Endothelial cell (in vitro differentiated cells): Measurements from ENCODE around the gene SLC23A2. TPM values are rescaled to one million over a fixed set of nuclear protein-coding genes. Genes with fewer than 3 reads are reported as not detected.
A peak's percentile ranks its signal among the peaks of the same experiment; 100 is the strongest.
"Not testable (repeated sequence)": the region's sequence is repeated elsewhere in the genome, so short reads cannot be mapped to it uniquely, and the experiment has no call there.

Experiments
- DNase-seq: peaks from one replicate; pipeline ENCODE4 v3.0.0; 2021; ENCODE audit warnings: low spot score
- H3K27ac Mint-ChIP-seq: one replicate; pipeline ENCODE4 v1.8.0; 2021; ENCODE audit warnings: mixed read lengths, inconsistent platforms; ENCODE audit not compliant: unreplicated experiment
- H3K27me3 Mint-ChIP-seq: one replicate; pipeline ENCODE4 v1.8.0; 2021; ENCODE audit warnings: mild to moderate bottlenecking, moderate library complexity, mixed read lengths, inconsistent platforms; ENCODE audit not compliant: unreplicated experiment
- H3K36me3 Mint-ChIP-seq: one replicate; pipeline ENCODE4 v1.8.0; 2021; ENCODE audit warnings: mild to moderate bottlenecking, low read depth, mixed read lengths, inconsistent platforms; ENCODE audit not compliant: unreplicated experiment
- H3K4me1 Mint-ChIP-seq: one replicate; pipeline ENCODE4 v1.8.0; 2021; ENCODE audit warnings: mild to moderate bottlenecking, mixed read lengths, inconsistent platforms; ENCODE audit not compliant: unreplicated experiment
- H3K4me3 Mint-ChIP-seq: one replicate; pipeline ENCODE4 v1.8.0; 2021; ENCODE audit warnings: mild to moderate bottlenecking, mixed read lengths, inconsistent platforms; ENCODE audit not compliant: unreplicated experiment
- H3K9me3 Mint-ChIP-seq: one replicate; pipeline ENCODE4 v1.8.0; 2021; ENCODE audit warnings: mixed read lengths, inconsistent platforms; ENCODE audit not compliant: unreplicated experiment
- CTCF ChIP-seq: fragments of 200-600 bp; sonication (generic); IDR thresholded peaks from one replicate; pipeline ENCODE4 v1.5.0; 2021; ENCODE audit warnings: antibody characterized with exemption; ENCODE audit not compliant: unreplicated experiment
- total RNA-seq: library from RNA; stranded (reverse); fragmentation: NEBNext Ultra II Directional; extraction: Animal tissue kit (Norgen Biotek cat#: 25700); gene quantifications from one replicate; pipeline ENCODE4 v1.2.1, GENCODE V29; 2021; ENCODE audit not compliant: unreplicated experiment

Gene SLC23A2
- total RNA-seq, 1 donor from 2014 or later: 71.3 TPM

GRCh38 chr20:4883546-4883945 is 117.8 kb downstream of the SLC23A2 start:
- Mint-ChIP-seq H3K27me3 (no peaks in the 10 kb centered on the region), H3K27ac (no peak overlapping the region), H3K9me3 (no peaks in the 10 kb centered on the region), H3K36me3 (peaks cover 20% of the 10 kb centered on the region), H3K4me1 (peaks cover 34% of the 10 kb centered on the region), H3K4me3 (no peak overlapping the region)
- no peak for DNase-seq
- no peak for TF ChIP-seq CTCF

- Mint-ChIP-seq H3K27me3 (no peaks in the 10 kb centered on the region), H3K9me3 (no peaks in the 10 kb centered on the region), H3K4me3 (no peak overlapping the region), H3K36me3 (peaks cover 17% of the 10 kb centered on the region), H3K27ac (no peak overlapping the region), H3K4me1 (peaks cover 34% of the 10 kb centered on the region)
- no peak for TF ChIP-seq CTCF
- no peak for DNase-seq
Measured at GRCh38 chr20:4883051-4883450, 118.3 kb downstream of the SLC23A2 start.

- Mint-ChIP-seq H3K27ac (peak overlapping the region; percentile 72), H3K36me3 (peaks cover 17% of the 10 kb centered on the region), H3K9me3 (no peaks in the 10 kb centered on the region), H3K4me3 (peak overlapping the region; percentile 50), H3K4me1 (peaks cover 32% of the 10 kb centered on the region), H3K27me3 (no peaks in the 10 kb centered on the region)
- TF ChIP-seq CTCF: no peak
- no peak for DNase-seq
Measured at GRCh38 chr20:4881006-4881730, 120.1 kb downstream of the SLC23A2 start.

DNA sequence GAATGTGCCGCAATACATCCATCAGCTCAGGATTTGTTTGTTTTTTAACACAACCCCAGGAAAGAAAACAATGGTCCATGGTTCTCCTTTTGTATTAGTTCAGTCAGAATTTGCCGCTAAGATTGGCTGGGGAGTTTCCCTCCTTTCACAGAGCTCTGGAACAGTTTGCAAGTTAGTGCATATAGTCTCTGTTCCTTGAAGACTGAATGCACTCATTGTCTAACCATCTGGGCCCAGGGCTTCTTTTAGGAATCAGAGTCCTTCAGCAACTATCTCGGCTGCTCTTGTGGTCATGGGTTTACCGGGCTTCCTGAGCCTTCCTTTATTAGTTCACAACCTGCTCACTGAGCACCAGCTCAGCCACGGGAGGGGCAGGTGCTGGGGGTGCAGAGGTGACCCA is 121.3 kb downstream of the SLC23A2 start:
- no peak for DNase-seq
- Mint-ChIP-seq H3K27ac (peak overlapping the region; percentile 72), H3K4me1 (peaks cover 32% of the 10 kb centered on the region), H3K36me3 (peaks cover 14% of the 10 kb centered on the region), H3K4me3 (no peak overlapping the region), H3K9me3 (no peaks in the 10 kb centered on the region), H3K27me3 (no peaks in the 10 kb centered on the region)
- no peak for TF ChIP-seq CTCF

- DNase-seq, H3K27ac Mint-ChIP-seq, H3K27me3 Mint-ChIP-seq, H3K4me3 Mint-ChIP-seq, H3K9me3 Mint-ChIP-seq: not testable (repeated sequence)
- peaks cover 23% of the 10 kb centered on the region for H3K36me3 Mint-ChIP-seq
- H3K4me1 Mint-ChIP-seq: peaks cover 29% of the 10 kb centered on the region
Measured at GRCh38 chr20:4878099-4878498, 123.2 kb downstream of the SLC23A2 start.
